Ishikawa (cell line): ENCODE measurements around the gene P2RX4.

Experiments used
- CEBPB ChIP-seq: IDR thresholded peaks from 2 replicates; pipeline ENCODE4 v1.6.1; 2012
- CREB1 ChIP-seq: IDR thresholded peaks from 2 replicates; pipeline ENCODE4 v1.6.1; 2012; ENCODE audit warnings: low read depth
- EGR1 ChIP-seq: IDR thresholded peaks from 2 replicates; pipeline ENCODE4 v1.6.1; 2012
- EP300 ChIP-seq: IDR thresholded peaks from 2 replicates; pipeline ENCODE4 v1.6.1; 2012; ENCODE audit warnings: borderline replicate concordance
- FOXM1 ChIP-seq: IDR thresholded peaks from 2 replicates; pipeline ENCODE4 v1.6.1; 2012; ENCODE audit warnings: low read depth, borderline replicate concordance
- MAX ChIP-seq: IDR thresholded peaks from 2 replicates; pipeline ENCODE4 v1.6.1; 2012
- NFIC ChIP-seq: IDR thresholded peaks from 2 replicates; pipeline ENCODE4 v1.6.1; 2012
- RAD21 ChIP-seq: IDR thresholded peaks from 2 replicates; pipeline ENCODE4 v1.6.1; 2012; ENCODE audit warnings: low read depth
- REST ChIP-seq: IDR thresholded peaks from 2 replicates; pipeline ENCODE4 v1.6.1; 2012; ENCODE audit warnings: low read depth, mild to moderate bottlenecking
- TAF1 ChIP-seq: IDR thresholded peaks from 2 replicates; pipeline ENCODE4 v1.6.1; 2012; ENCODE audit warnings: low read depth, mild to moderate bottlenecking
- TCF12 ChIP-seq: IDR thresholded peaks from 2 replicates; pipeline ENCODE4 v1.6.1; 2012; ENCODE audit warnings: low read depth
- TEAD4 ChIP-seq: IDR thresholded peaks from 2 replicates; pipeline ENCODE4 v1.6.1; 2012
- USF1 ChIP-seq: IDR thresholded peaks from 2 replicates; pipeline ENCODE4 v1.6.1; 2012
- YY1 ChIP-seq: IDR thresholded peaks from 2 replicates; pipeline ENCODE4 v1.6.1; 2012; ENCODE audit warnings: low read depth
- ZBTB7A ChIP-seq: IDR thresholded peaks from 2 replicates; pipeline ENCODE4 v1.6.1; 2012; ENCODE audit warnings: low read depth

Gene P2RX4

GRCh38 chr12:121219353-121219986, 9.5 kb downstream of the P2RX4 start:
- TF ChIP-seq EGR1 (no peak), FOXM1 (no peak), RAD21 (no peak), TCF12 (no peak), ZBTB7A (no peak), MAX (no peak), EP300 (no peak), TEAD4 (no peak), CEBPB (no peak), TAF1 (no peak), REST (no peak), CREB1 (no peak), NFIC (no peak), USF1 (no peak)

- TF ChIP-seq MAX (no peak), FOXM1 (no peak), REST (no peak), YY1 (no peak), CREB1 (no peak), TAF1 (no peak), ZBTB7A (no peak), NFIC (no peak), USF1 (no peak), TEAD4 (no peak)
These were observed 12.9 kb downstream of the P2RX4 start for GRCh38 chr12:121222847-121223246.

GRCh38 chr12:121223292-121224285, 13.7 kb downstream of the P2RX4 start:
- TF ChIP-seq RAD21 (peak; percentile 44; the same call in 1 of the 2 replicates), CREB1 (no peak)

GRCh38 chr12:121224591-121224990, 14.7 kb downstream of the P2RX4 start:
- TF ChIP-seq EP300 (no peak), CREB1 (no peak), RAD21 (no peak), TEAD4 (no peak), FOXM1 (no peak), TAF1 (no peak), TCF12 (no peak), REST (no peak), NFIC (no peak), CEBPB (no peak)
